ENCODE measurements around the gene CLCNKB. TPM values are rescaled to one million over a fixed set of nuclear protein-coding genes. Genes with fewer than 3 reads are reported as not detected.
"Not testable (repeated sequence)": the region's sequence is repeated elsewhere in the genome, so short reads cannot be mapped to it uniquely, and the experiment has no call there.

CLCNKB gene
- polyA plus RNA-seq, 4 donors = 37.3 to 73.1 (median 60.9) TPM

GRCh38 chr1:16029288-16029687 is 14.3 kb upstream of the CLCNKB start:
- DNase-seq (ENCODE audit: low read depth in 4 of 4, low spot score in 2 of 4) = no peak

- no peak for DNase-seq (ENCODE audit: low read depth in 4 of 4, low spot score in 2 of 4)
Observed at GRCh38 chr1:16031551-16031950, 12.0 kb upstream of the CLCNKB start.

- peak in 2 of 4 donors; percentile 66 to 67 for DNase-seq (ENCODE audit: low read depth in 4 of 4, low spot score in 2 of 4)
Observed at GRCh38 chr1:16032388-16033102, 11.0 kb upstream of the CLCNKB start.

- DNase-seq (ENCODE audit: low read depth in 4 of 4, low spot score in 2 of 4) = not testable (repeated sequence)
Observed at GRCh38 chr1:16033103-16033632, 10.4 kb upstream of the CLCNKB start.

- not testable (repeated sequence) for DNase-seq (ENCODE audit: low read depth in 4 of 4, low spot score in 2 of 4)
Observed at GRCh38 chr1:16036461-16036860, 7.1 kb upstream of the CLCNKB start.

GRCh38 chr1:16038620-16038912 is 5.0 kb upstream of the CLCNKB start:
- no peak for DNase-seq (ENCODE audit: low read depth in 4 of 4, low spot score in 2 of 4)

GRCh38 chr1:16039871-16040270 is 3.7 kb upstream of the CLCNKB start:
- not testable (repeated sequence) for DNase-seq (ENCODE audit: low read depth in 4 of 4, low spot score in 2 of 4)

- DNase-seq (ENCODE audit: low read depth in 4 of 4, low spot score in 2 of 4) = no peak
Observed at GRCh38 chr1:16041200-16041599, 2.4 kb upstream of the CLCNKB start.

GRCh38 chr1:16042096-16042495 is 1.5 kb upstream of the CLCNKB start:
- DNase-seq (ENCODE audit: low read depth in 4 of 4, low spot score in 2 of 4) = no peak

- DNase-seq (ENCODE audit: low read depth in 4 of 4, low spot score in 2 of 4) = not testable (repeated sequence)
Observed at GRCh38 chr1:16042654-16043053, 928 bp upstream of the CLCNKB start.

GRCh38 chr1:16043950-16044349 is 368 bp downstream of the CLCNKB start:
- no peak for DNase-seq (ENCODE audit: low read depth in 4 of 4, low spot score in 2 of 4)

GRCh38 chr1:16046842-16047241 is 3.3 kb downstream of the CLCNKB start:
- no peak for DNase-seq (ENCODE audit: low read depth in 4 of 4, low spot score in 2 of 4)

- DNase-seq (ENCODE audit: low read depth in 4 of 4, low spot score in 2 of 4) = no peak
Observed at GRCh38 chr1:16047791-16048475, 4.4 kb downstream of the CLCNKB start.

- DNase-seq (ENCODE audit: low read depth in 4 of 4, low spot score in 2 of 4) = peak in 3 of 4 donors; percentile 67 to 78 (median 70)
Observed at GRCh38 chr1:16048573-16049189, 5.1 kb downstream of the CLCNKB start.

- DNase-seq (ENCODE audit: low read depth in 4 of 4, low spot score in 2 of 4) = no peak
Observed at GRCh38 chr1:16050328-16050727, 6.7 kb downstream of the CLCNKB start.

- no peak for DNase-seq (ENCODE audit: low read depth in 4 of 4, low spot score in 2 of 4)
Observed at GRCh38 chr1:16051039-16051438, 7.5 kb downstream of the CLCNKB start.

- not testable (repeated sequence) for DNase-seq (ENCODE audit: low read depth in 4 of 4, low spot score in 2 of 4)
Observed at GRCh38 chr1:16051949-16052348, 8.4 kb downstream of the CLCNKB start.

GRCh38 chr1:16053781-16054502 is 10.4 kb downstream of the CLCNKB start:
- no peak for DNase-seq (ENCODE audit: low read depth in 4 of 4, low spot score in 2 of 4)

GRCh38 chr1:16054598-16055540 is 11.3 kb downstream of the CLCNKB start:
- no peak for DNase-seq (ENCODE audit: low read depth in 4 of 4, low spot score in 2 of 4)
